Aorta (tissue), 5 donors: ENCODE results near the gene KRTAP10-5. TPM values are rescaled to one million over a fixed set of nuclear protein-coding genes. Genes with fewer than 3 reads are reported as not detected.

Experiments used
- ATAC-seq: fragments of 200-7000 bp; cut with Tn5 transposase; one replicate; pipeline ENCODE4 v1.9.1; 2022; ENCODE audit warnings: moderate library complexity; ENCODE audit not compliant: low FRiP score
- DNase-seq, 2 donors: peaks; one replicate each; pipeline ENCODE4 v3.0.0-alpha.2; 2020
- H3K27ac ChIP-seq, 2 donors: one replicate each; pipeline ENCODE4 v1.5.1; 2013; ENCODE audit warnings: low read length in 2 of 2, mild to moderate bottlenecking in 2 of 2, moderate library complexity in 2 of 2, control low read depth in 1 of 2, inconsistent platforms in 1 of 2, low read depth in 1 of 2
- H3K27me3 ChIP-seq, 2 donors: one replicate each; pipeline ENCODE4 v1.6.1; 2013; ENCODE audit warnings: control low read depth in 1 of 2, low read length in 1 of 2, mild to moderate bottlenecking in 1 of 2, moderate library complexity in 1 of 2; ENCODE audit not compliant: insufficient read depth in 2 of 2, control insufficient read depth in 1 of 2
- H3K36me3 ChIP-seq, 2 donors: one replicate each; pipeline ENCODE4 v1.6.1; 2013; ENCODE audit warnings: control low read depth in 1 of 2, low read length in 1 of 2, mild to moderate bottlenecking in 1 of 2; ENCODE audit not compliant: insufficient read depth in 2 of 2, control insufficient read depth in 1 of 2
- H3K4me1 ChIP-seq, 2 donors: one replicate each; pipeline ENCODE4 v1.6.1; 2013; ENCODE audit warnings: low read length in 2 of 2, control low read depth in 1 of 2, mild to moderate bottlenecking in 1 of 2, moderate library complexity in 1 of 2; ENCODE audit not compliant: insufficient read depth in 2 of 2, control insufficient read depth in 1 of 2
- H3K4me3 ChIP-seq, 2 donors: one replicate each; pipeline ENCODE4 v1.5.1; 2013; ENCODE audit warnings: low read length in 2 of 2, control low read depth in 1 of 2, mild to moderate bottlenecking in 1 of 2
- H3K9me3 ChIP-seq: one replicate; pipeline ENCODE4 v1.6.1; 2013; ENCODE audit warnings: mild to moderate bottlenecking, low read length; ENCODE audit not compliant: control insufficient read depth
- whole genome bisulfite sequencing, 2 donors: extraction: QIAGEN DNeasy Blood & Tissue Kit; methylation state at CpG; one replicate each; pipeline ENCODE4 v1.1.7; 2013; 5-methylcytosine and 5-hydroxymethylcytosine counted together
- intact Hi-C, 2 donors: fragments of 100-400 bp; cut with DNase I; formaldehyde crosslinking; loops; one replicate each; pipeline versions ENCODE4 v1.14.2 to v1.15.0; 2022
- polyA plus RNA-seq, 2 donors: library from polyadenylated mRNA; stranded (reverse); fragments of 200-250 nt; gene quantifications; one replicate each; pipeline ENCODE4 v1.2.3, GENCODE V29; 2013
- total RNA-seq, 2 donors: library from RNA; stranded (reverse); fragmentation: NEBNext Ultra II Directional; extraction: Animal tissue kit (Norgen Biotek cat#: 25700); gene quantifications; one replicate each; pipeline ENCODE4 v1.2.1, GENCODE V29; 2021
- donor health status: healthy with polysubstance abuse.
- donor health status: Bipolar disorder and iron deficiency.
- donor health status: DM: no; HTN: no; CAD: no.
- donor health status: DM: no; HTN: no; CAD: no.
- donor health status: DM: yes; HTN: yes; CAD: no.

The KRTAP10-5 gene
- total and polyA plus RNA-seq, 4 donors = not detected

- Histone ChIP-seq H3K27ac (no peak overlapping the region), H3K27me3 (no peaks in the 10 kb centered on the region), H3K4me1 (no peaks in the 10 kb centered on the region), H3K36me3 (no peaks in the 10 kb centered on the region), H3K4me3 (no peak overlapping the region), H3K9me3 (peaks cover 3% of the 10 kb centered on the region)
- intact Hi-C loops = no loop called here
- DNase-seq (no peak), ATAC-seq (no peak)
- WGBS, 2 donors = 86 to 90% methylated on average over 6 of the region's 6 CpGs
Observed at GRCh38 chr21:44619886-44620285, 39.5 kb upstream of the KRTAP10-5 start.

- Histone ChIP-seq H3K36me3 (no peaks in the 10 kb centered on the region), H3K9me3 (peaks cover 3% of the 10 kb centered on the region), H3K27ac (no peak overlapping the region), H3K27me3 (no peaks in the 10 kb centered on the region), H3K4me1 (no peaks in the 10 kb centered on the region), H3K4me3 (no peak overlapping the region)
- DNase-seq (no peak), ATAC-seq (no peak)
- 77 to 83% methylated on average over 3 of the region's 3 CpGs for WGBS, 2 donors
- intact Hi-C loops = no loop called here
Observed at GRCh38 chr21:44618909-44619308, 38.5 kb upstream of the KRTAP10-5 start.

- WGBS, 2 donors = 37 to 40% methylated on average over 4 of the region's 4 CpGs
- H3K4me3 ChIP-seq = no peak overlapping the region
- H3K36me3 ChIP-seq = no peaks in the 10 kb centered on the region
- intact Hi-C loops = no loop called here
- no peak overlapping the region for H3K27ac ChIP-seq
- peaks cover 3% of the 10 kb centered on the region for H3K9me3 ChIP-seq
- no peaks in the 10 kb centered on the region for H3K27me3 ChIP-seq
- H3K4me1 ChIP-seq = no peaks in the 10 kb centered on the region
- DNase-seq (peak in 1 of 2 donors; percentile 83), ATAC-seq (no peak)
Observed at GRCh38 chr21:44618504-44618903, 38.1 kb upstream of the KRTAP10-5 start.

DNA sequence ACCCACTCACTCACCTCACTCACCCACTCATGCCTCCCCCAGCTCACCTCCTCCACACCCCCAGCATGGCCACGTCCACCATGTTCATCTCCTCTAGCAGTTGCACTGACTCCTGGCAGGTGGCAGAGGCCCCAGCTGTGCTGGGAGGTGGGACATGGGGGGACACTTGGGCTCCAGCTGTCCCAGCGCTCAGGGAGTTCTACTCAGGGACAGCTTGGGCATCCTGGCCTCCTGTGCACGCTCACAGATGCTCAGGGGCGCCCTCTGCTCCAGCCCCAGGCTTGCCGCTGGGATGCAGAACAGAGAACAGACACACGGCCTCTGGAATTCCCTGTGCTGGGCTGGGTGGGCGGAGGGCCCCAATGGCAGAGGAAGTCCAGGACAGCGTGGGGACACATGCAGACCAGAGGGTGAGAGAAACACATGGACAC is 36.7 kb upstream of the KRTAP10-5 start:
- Histone ChIP-seq H3K27ac (no peak overlapping the region), H3K36me3 (no peaks in the 10 kb centered on the region), H3K4me1 (no peaks in the 10 kb centered on the region), H3K4me3 (no peak overlapping the region), H3K9me3 (no peaks in the 10 kb centered on the region), H3K27me3 (no peaks in the 10 kb centered on the region)
- intact Hi-C loops = no loop called here
- ATAC-seq = no peak
- no peak for DNase-seq
- WGBS, 2 donors = 68 to 70% methylated on average over 8 of the region's 8 CpGs

DNA sequence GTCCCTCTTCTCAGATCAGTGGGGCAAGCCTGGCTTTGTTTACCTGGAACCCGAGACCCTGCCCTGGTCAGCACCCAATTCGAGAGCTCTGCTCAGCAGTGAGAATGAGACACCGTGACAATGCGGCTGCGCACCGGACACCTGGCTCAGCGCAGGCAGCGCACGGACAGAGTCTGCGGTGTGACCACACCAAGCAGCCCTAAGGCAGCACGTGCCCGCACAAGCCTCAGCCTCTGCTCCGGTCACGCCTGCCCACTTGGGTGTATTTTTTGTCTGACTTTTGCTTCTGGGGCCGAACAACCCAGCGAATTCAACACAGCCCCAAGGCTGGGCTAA is 36.2 kb upstream of the KRTAP10-5 start:
- Histone ChIP-seq H3K4me1 (no peaks in the 10 kb centered on the region), H3K36me3 (no peaks in the 10 kb centered on the region), H3K27ac (no peak overlapping the region), H3K9me3 (no peaks in the 10 kb centered on the region), H3K4me3 (no peak overlapping the region), H3K27me3 (no peaks in the 10 kb centered on the region)
- DNase-seq (no peak), ATAC-seq (no peak)
- intact Hi-C loops = no loop called here
- 84 to 85% methylated on average over 16 of the region's 16 CpGs for WGBS, 2 donors

DNA sequence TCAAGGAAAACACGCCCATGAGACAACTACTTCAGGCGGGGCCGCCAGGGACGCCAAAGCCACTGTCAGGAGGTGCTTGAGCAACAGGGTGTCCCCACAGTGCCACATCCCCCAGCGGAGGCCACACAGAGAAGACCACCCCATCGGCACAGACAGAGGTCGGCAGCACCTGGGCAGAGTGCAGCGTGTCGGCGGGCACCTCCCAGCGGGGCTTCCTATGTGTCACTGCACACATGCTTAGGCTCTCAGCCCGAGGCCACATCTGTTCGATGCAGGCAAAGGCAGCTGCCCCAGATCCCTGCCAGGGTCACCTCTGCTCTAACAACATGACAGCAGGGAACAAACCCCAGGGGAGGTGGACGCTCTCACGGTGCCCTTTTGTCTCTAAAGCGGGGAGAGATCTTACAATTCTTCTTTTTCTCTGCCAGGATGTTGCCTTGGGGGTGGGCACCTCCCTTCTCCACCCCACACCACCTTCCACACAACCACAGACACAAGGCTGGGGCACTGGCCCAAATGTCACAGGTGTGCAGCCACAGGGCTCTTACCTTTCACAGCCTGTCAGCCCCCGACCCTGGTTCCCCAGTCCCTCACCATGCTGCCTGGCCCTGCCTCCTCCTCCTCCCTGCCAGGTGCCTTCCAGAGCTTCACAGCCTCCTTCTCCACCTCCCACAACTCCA is 35.6 kb upstream of the KRTAP10-5 start:
- no peak overlapping the region for H3K4me3 ChIP-seq
- H3K27me3 ChIP-seq = no peaks in the 10 kb centered on the region
- intact Hi-C loops = no loop called here
- H3K36me3 ChIP-seq = no peaks in the 10 kb centered on the region
- H3K9me3 ChIP-seq = no peaks in the 10 kb centered on the region
- DNase-seq (peak in 1 of 2 donors; percentile 38), ATAC-seq (no peak)
- no peak overlapping the region for H3K27ac ChIP-seq
- no peaks in the 10 kb centered on the region for H3K4me1 ChIP-seq
- 82 to 83% methylated on average over 17 of the region's 17 CpGs for WGBS, 2 donors

DNA sequence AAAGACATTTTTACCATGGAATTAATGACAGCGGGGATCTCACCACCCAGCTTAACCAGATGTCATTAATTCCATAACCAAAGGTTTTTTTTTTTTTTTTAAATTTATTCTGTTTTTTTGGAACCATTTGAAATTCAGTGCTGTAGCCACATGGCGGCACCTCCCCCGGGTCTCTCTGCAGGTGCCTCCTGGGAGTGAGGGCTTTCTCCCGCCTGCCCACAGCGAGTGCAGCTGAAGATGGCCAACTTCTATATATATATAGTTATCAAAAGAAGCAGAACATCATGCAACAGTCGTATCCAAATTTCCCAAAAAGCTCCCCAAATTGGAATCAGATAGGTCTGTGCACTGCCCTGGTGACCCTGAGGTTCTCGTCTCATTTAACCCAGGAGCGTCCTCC is 35.1 kb upstream of the KRTAP10-5 start:
- ATAC-seq (no peak), DNase-seq (no peak)
- Histone ChIP-seq H3K36me3 (no peaks in the 10 kb centered on the region), H3K4me1 (no peaks in the 10 kb centered on the region), H3K27ac (no peak overlapping the region), H3K9me3 (peaks cover 1% of the 10 kb centered on the region), H3K4me3 (no peak overlapping the region), H3K27me3 (no peaks in the 10 kb centered on the region)
- 86 to 88% methylated on average over 8 of the region's 8 CpGs for WGBS, 2 donors
- intact Hi-C loops = no loop called here

- peaks cover 3% of the 10 kb centered on the region for H3K9me3 ChIP-seq
- WGBS, 2 donors = 93% methylated on average over 28 of the region's 28 CpGs
- H3K27ac ChIP-seq = no peak overlapping the region
- intact Hi-C loops = no loop called here
- DNase-seq = no peak
- H3K36me3 ChIP-seq = no peaks in the 10 kb centered on the region
- no peak for ATAC-seq
- no peak overlapping the region for H3K4me3 ChIP-seq
- no peaks in the 10 kb centered on the region for H3K27me3 ChIP-seq
- no peaks in the 10 kb centered on the region for H3K4me1 ChIP-seq
Observed at GRCh38 chr21:44614961-44615391, 34.6 kb upstream of the KRTAP10-5 start.

GRCh38 chr21:44614161-44614631 is 33.8 kb upstream of the KRTAP10-5 start:
- Histone ChIP-seq H3K9me3 (peaks cover 3% of the 10 kb centered on the region), H3K4me3 (no peak overlapping the region), H3K36me3 (no peaks in the 10 kb centered on the region), H3K27me3 (no peaks in the 10 kb centered on the region), H3K27ac (no peak overlapping the region), H3K4me1 (no peaks in the 10 kb centered on the region)
- ATAC-seq = no peak
- intact Hi-C loops = no loop called here
- WGBS, 2 donors = 87% methylated on average over 20 of the region's 20 CpGs
- no peak for DNase-seq
